DOHH2 (cell line): ENCODE measurements around the gene DSTYK.
"Not testable (repeated sequence)": the region's sequence is repeated elsewhere in the genome, so short reads cannot be mapped to it uniquely, and the experiment has no call there.

Experiments
- H3F3A ChIP-seq: fragments of 200-600 bp; sonication (generic), shearing (Covaris generic); 2 replicates; pipeline ENCODE4 v1.6.0; 2016; ENCODE audit warnings: antibody characterized with exemption, mild to moderate bottlenecking; ENCODE audit not compliant: control insufficient read depth, insufficient read depth
- H3K27ac ChIP-seq: fragments of 200-600 bp; sonication (generic); 2 replicates; pipeline ENCODE4 v1.5.1; 2014; ENCODE audit warnings: low read depth, mild to moderate bottlenecking, low read length, moderate library complexity
- H3K27me3 ChIP-seq: fragments of 200-600 bp; sonication (generic); 2 replicates; pipeline ENCODE4 v1.6.1; 2014; ENCODE audit warnings: mild to moderate bottlenecking, low read length, mixed read lengths; ENCODE audit not compliant: control insufficient read depth
- H3K36me3 ChIP-seq: fragments of 200-600 bp; sonication (generic); 2 replicates; pipeline ENCODE4 v1.6.1; 2014; ENCODE audit warnings: mild to moderate bottlenecking, low read length, moderate library complexity, mixed read lengths; ENCODE audit not compliant: control insufficient read depth
- H3K4me1 ChIP-seq: fragments of 200-600 bp; sonication (generic); 2 replicates; pipeline ENCODE4 v1.6.1; 2014; ENCODE audit warnings: mild to moderate bottlenecking, low read length, mixed read lengths; ENCODE audit not compliant: control insufficient read depth
- H3K4me2 ChIP-seq: fragments of 200-600 bp; sonication (generic); 2 replicates; pipeline ENCODE4 v1.6.0; 2014; ENCODE audit warnings: mild to moderate bottlenecking, low read length, moderate library complexity
- H3K4me3 ChIP-seq: fragments of 200-600 bp; sonication (generic); 2 replicates; pipeline ENCODE4 v1.5.1; 2014; ENCODE audit warnings: mild to moderate bottlenecking, low read length, mixed read lengths
- H3K79me2 ChIP-seq: fragments of 200-600 bp; sonication (generic); 2 replicates; pipeline ENCODE4 v1.6.1; 2014; ENCODE audit warnings: mild to moderate bottlenecking, low read length, mixed read lengths; ENCODE audit not compliant: control insufficient read depth
- H3K9me2 ChIP-seq: fragments of 200-600 bp; sonication (generic); replicated peaks from 2 replicates; pipeline ENCODE4 v1.6.1; 2014; ENCODE audit warnings: mild to moderate bottlenecking, low read length, mixed read lengths; ENCODE audit not compliant: control insufficient read depth
- H3K9me3 ChIP-seq: fragments of 200-600 bp; sonication (generic); 2 replicates; pipeline ENCODE4 v1.6.1; 2014; ENCODE audit warnings: antibody characterized with exemption, low read length, mixed read lengths; ENCODE audit not compliant: control insufficient read depth, insufficient read depth
- H4K20me1 ChIP-seq: fragments of 200-600 bp; sonication (generic); 2 replicates; pipeline ENCODE4 v1.6.0; 2014; ENCODE audit warnings: low read depth, mild to moderate bottlenecking, antibody characterized with exemption, low read length, moderate library complexity; ENCODE audit not compliant: control insufficient read depth, insufficient read depth
- CTCF ChIP-seq: fragments of 200-600 bp; sonication (generic); IDR thresholded peaks from one replicate; pipeline ENCODE4 v1.5.1; 2014; ENCODE audit warnings: antibody characterized with exemption, mild to moderate bottlenecking, low read depth, low read length; ENCODE audit not compliant: poor library complexity, severe bottlenecking
- EZH2phosphoT487 ChIP-seq: fragments of 200-600 bp; sonication (generic); IDR thresholded peaks from 2 replicates; pipeline ENCODE4 v1.6.1; 2017; ENCODE audit warnings: borderline replicate concordance, mild to moderate bottlenecking, antibody characterized with exemption, low read length, moderate library complexity, mixed read lengths

The DSTYK gene

GRCh38 chr1:205183676-205184335 lies 27.7 kb downstream of the DSTYK start:
- H3K9me2 ChIP-seq = no peaks in the 10 kb centered on the region
- no peaks in the 10 kb centered on the region for H3K9me3 ChIP-seq
- H4K20me1 ChIP-seq = no peaks in the 10 kb centered on the region
- no peak overlapping the region for H3K4me3 ChIP-seq
- TF ChIP-seq CTCF (no peak), EZH2phosphoT487 (no peak)
- H3K27me3 ChIP-seq = no peaks in the 10 kb centered on the region
- peaks cover 6% of the 10 kb centered on the region; the same call in 1 of the 2 replicates for H3K4me1 ChIP-seq
- no peak overlapping the region for H3K27ac ChIP-seq
- no peak overlapping the region for H3K4me2 ChIP-seq
- H3F3A ChIP-seq = no peaks in the 10 kb centered on the region
- H3K36me3 ChIP-seq = no peaks in the 10 kb centered on the region
- peaks cover 2% of the 10 kb centered on the region; the same call in 1 of the 2 replicates for H3K79me2 ChIP-seq

GRCh38 chr1:205182930-205183329 lies 28.6 kb downstream of the DSTYK start:
- no peak overlapping the region for H3K27ac ChIP-seq
- H3K79me2 ChIP-seq = no peaks in the 10 kb centered on the region
- H3K27me3 ChIP-seq = no peaks in the 10 kb centered on the region
- H3K36me3 ChIP-seq = no peaks in the 10 kb centered on the region
- TF ChIP-seq CTCF (no peak), EZH2phosphoT487 (no peak)
- H3K9me3 ChIP-seq = no peaks in the 10 kb centered on the region
- H3K4me2 ChIP-seq = no peak overlapping the region
- no peaks in the 10 kb centered on the region for H3K4me1 ChIP-seq
- H4K20me1 ChIP-seq = no peaks in the 10 kb centered on the region
- H3F3A ChIP-seq = no peaks in the 10 kb centered on the region
- H3K9me2 ChIP-seq = no peaks in the 10 kb centered on the region
- no peak overlapping the region for H3K4me3 ChIP-seq

GRCh38 chr1:205180331-205180730 lies 31.2 kb downstream of the DSTYK start:
- not testable (repeated sequence) for H3K9me3 ChIP-seq, H4K20me1 ChIP-seq, H3K79me2 ChIP-seq, H3F3A ChIP-seq, H3K27ac ChIP-seq, H3K4me2 ChIP-seq, H3K27me3 ChIP-seq, H3K36me3 ChIP-seq, H3K4me1 ChIP-seq, H3K4me3 ChIP-seq, H3K9me2 ChIP-seq

- H3K27me3 ChIP-seq = no peaks in the 10 kb centered on the region
- H3K4me3 ChIP-seq = no peak overlapping the region
- no peaks in the 10 kb centered on the region for H3F3A ChIP-seq
- TF ChIP-seq CTCF (no peak), EZH2phosphoT487 (no peak)
- no peaks in the 10 kb centered on the region for H3K4me1 ChIP-seq
- H4K20me1 ChIP-seq = no peaks in the 10 kb centered on the region
- H3K79me2 ChIP-seq = no peaks in the 10 kb centered on the region
- no peaks in the 10 kb centered on the region for H3K9me2 ChIP-seq
- H3K4me2 ChIP-seq = no peak overlapping the region
- no peak overlapping the region for H3K27ac ChIP-seq
- no peaks in the 10 kb centered on the region for H3K36me3 ChIP-seq
- H3K9me3 ChIP-seq = no peaks in the 10 kb centered on the region
These were observed 31.7 kb downstream of the DSTYK start for GRCh38 chr1:205179842-205180241.
